Mesenteric fat pad (tissue), 1 donor: ENCODE data around the gene ECEL1. TPM values are rescaled to one million over a fixed set of nuclear protein-coding genes. Genes with fewer than 3 reads are reported as not detected.
A peak's percentile ranks its signal among the peaks of the same experiment; 100 is the strongest.
"Not testable (repeated sequence)": the region's sequence is repeated elsewhere in the genome, so short reads cannot be mapped to it uniquely, and the experiment has no call there.

Source experiments
- DNase-seq: peaks from one replicate; pipeline ENCODE4 v3.0.0-alpha.2; 2020; ENCODE audit warnings: low spot score
- long read RNA-seq: library from polyadenylated mRNA; unstranded; transcript quantifications from one replicate; pipeline ENCODE4 v2.0.0, GENCODE V29; 2020
- total RNA-seq: library from RNA; stranded (reverse); fragmentation: NEBNext Ultra II Directional; extraction: Animal tissue kit (Norgen Biotek cat#: 25700); gene quantifications from one replicate; pipeline ENCODE4 v1.2.1, GENCODE V29; 2021
- donor health status: DM: yes; HTN: yes; CAD: no.

The ECEL1 gene
- 0.35 TPM for total RNA-seq
- long read RNA-seq, result 0 reads

GRCh38 chr2:232487385-232488096 is at the start of gene ECEL1:
Gene ECEL1 (minus strand): TSS chr2:232487834. CDS start chr2:232486653, 1,181 bp downstream.
- no peak for DNase-seq

DNA sequence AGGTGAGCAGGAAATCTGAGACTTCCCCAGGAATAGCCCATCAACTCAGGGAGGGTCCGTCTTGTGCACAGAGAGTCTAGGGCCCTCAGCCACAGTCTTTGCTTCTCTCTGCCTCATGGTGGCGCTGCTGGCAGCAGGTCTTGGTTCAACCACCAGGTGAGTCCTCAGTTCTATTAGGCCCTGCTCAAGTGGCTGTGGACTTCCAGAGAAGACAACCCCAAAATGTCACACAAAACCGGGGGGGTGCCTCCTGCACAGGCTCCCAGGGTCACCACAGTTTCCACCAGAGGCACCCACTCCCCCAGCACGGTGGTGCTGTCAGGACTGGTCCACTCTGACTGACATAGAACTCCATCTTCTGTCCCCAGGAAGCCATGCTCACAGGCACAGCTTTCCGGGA is 49.4 kb upstream of the ECEL1 start:
- peak; percentile 78 for DNase-seq

GRCh38 chr2:232535761-232536530 is 48.3 kb upstream of the ECEL1 start:
- peak; percentile 53 for DNase-seq

- peak; percentile 80 for DNase-seq
Measured at GRCh38 chr2:232534940-232535651, 47.5 kb upstream of the ECEL1 start.

- peak; percentile 73 for DNase-seq
Measured at GRCh38 chr2:232533944-232534710, 46.5 kb upstream of the ECEL1 start.

- not testable (repeated sequence) for DNase-seq
Measured at GRCh38 chr2:232532821-232533220, 45.2 kb upstream of the ECEL1 start.

DNA sequence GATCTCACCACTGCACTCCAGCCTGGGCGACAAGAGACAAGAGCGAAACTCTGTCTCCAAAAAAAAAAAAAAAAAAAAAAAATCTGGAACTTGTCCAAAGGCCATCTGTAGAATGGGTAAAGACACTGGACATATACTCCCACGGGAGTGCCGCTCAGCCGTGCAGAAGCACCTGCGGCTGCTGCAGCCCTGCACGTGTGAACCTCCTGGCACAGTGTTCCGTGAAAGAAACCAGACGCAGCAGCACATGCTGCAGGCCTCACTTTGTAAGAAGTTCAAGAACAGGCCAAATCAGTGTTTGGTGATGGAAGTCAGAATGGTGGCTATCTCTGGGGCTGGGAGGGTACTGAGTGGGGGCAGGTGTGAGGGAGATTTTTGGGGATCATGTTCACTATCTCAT is 44.8 kb upstream of the ECEL1 start:
- peak; percentile 43 for DNase-seq

- DNase-seq, result no peak
Measured at GRCh38 chr2:232530626-232531260, 43.1 kb upstream of the ECEL1 start.

- DNase-seq, result no peak
Measured at GRCh38 chr2:232529806-232530547, 42.3 kb upstream of the ECEL1 start.

DNA sequence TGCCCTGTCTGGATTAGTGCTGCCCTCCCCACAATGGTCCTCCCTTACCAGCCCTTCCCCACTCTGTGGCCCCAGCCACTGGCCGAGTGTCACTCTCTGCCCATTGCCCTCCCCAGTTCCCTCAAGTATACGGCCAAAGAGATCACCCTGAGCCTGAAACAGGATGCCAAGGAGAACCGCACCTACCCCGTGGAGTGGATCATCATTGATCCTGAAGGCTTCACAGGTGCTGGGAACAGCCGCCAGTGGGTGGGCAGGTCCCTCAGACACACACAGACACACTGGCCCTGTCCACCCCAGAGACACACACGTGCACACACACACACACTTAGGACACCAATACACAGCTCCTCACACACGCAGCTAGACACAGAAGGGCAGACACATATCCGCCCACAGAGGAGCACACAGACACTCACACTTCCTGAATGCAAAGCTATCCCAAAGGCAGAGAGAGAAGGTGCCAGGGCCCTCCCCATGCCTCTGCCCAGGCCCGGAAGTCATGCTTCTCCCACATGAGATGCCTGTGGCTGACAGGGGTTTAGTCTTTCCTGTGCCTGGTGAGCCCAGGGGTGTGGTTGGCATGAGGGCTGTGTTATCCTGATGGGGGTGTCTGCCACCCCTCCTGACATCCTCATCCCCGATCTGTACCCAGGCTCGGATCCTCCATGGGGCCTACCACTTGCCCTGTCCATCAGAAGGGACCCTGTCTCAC is 41.3 kb upstream of the ECEL1 start:
- no peak for DNase-seq

- DNase-seq, result no peak
Measured at GRCh38 chr2:232527905-232528470, 40.4 kb upstream of the ECEL1 start.

DNA sequence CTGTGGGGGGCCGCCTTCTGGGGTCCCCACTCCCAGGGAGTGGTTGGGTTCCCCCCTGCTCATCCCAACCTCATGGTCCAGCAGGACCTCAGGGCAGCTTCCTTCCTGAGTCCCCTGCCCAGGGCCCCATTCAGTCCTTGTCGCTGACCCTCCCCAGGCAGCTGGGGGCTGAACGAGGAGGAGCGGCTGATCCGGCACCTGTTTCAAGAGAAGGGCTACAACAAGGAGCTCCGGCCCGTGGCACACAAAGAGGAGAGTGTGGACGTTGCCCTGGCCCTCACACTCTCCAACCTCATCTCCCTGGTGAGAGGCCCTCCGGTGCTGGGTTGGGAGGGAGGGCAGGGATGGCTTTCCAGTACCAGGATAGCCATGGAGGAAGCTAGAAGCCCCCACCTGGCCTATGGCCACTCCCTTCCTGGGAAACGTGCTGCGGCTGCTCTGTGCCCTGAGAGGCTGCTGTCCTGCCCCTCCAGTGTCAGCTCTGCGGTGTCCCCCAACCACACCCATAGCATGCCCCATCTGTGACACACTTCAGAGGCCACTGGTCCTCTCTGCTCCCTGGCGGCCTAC is 38.8 kb upstream of the ECEL1 start:
- no peak for DNase-seq

GRCh38 chr2:232525791-232526371 is 38.2 kb upstream of the ECEL1 start, which contains the start of gene CHRND:
Gene CHRND (plus strand): TSS chr2:232526160. CDS start chr2:232526216, 56 bp downstream.
- no peak for DNase-seq

- no peak for DNase-seq
Measured at GRCh38 chr2:232525199-232525598, 37.6 kb upstream of the ECEL1 start.

DNA sequence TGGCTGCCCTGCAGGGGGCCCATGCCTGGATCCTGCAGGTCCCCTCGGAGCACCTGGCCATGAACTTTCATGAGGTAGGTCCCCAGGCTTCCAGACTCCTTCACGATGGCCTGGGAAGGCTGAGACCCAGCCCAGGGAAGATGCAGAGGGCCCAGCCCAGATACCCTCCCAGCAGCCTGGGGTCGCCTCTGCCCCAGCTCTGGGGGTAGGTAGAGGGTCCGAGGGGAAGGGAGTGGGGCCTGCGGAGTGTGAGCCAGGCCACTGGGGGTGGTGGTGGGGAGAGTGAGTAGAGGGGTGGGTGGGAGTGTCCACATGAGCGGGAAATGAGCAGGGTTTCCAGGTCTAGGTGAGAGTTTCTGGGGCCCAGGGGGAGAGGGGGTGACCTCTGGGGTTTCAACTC is 37.1 kb upstream of the ECEL1 start:
- no peak for DNase-seq

DNA sequence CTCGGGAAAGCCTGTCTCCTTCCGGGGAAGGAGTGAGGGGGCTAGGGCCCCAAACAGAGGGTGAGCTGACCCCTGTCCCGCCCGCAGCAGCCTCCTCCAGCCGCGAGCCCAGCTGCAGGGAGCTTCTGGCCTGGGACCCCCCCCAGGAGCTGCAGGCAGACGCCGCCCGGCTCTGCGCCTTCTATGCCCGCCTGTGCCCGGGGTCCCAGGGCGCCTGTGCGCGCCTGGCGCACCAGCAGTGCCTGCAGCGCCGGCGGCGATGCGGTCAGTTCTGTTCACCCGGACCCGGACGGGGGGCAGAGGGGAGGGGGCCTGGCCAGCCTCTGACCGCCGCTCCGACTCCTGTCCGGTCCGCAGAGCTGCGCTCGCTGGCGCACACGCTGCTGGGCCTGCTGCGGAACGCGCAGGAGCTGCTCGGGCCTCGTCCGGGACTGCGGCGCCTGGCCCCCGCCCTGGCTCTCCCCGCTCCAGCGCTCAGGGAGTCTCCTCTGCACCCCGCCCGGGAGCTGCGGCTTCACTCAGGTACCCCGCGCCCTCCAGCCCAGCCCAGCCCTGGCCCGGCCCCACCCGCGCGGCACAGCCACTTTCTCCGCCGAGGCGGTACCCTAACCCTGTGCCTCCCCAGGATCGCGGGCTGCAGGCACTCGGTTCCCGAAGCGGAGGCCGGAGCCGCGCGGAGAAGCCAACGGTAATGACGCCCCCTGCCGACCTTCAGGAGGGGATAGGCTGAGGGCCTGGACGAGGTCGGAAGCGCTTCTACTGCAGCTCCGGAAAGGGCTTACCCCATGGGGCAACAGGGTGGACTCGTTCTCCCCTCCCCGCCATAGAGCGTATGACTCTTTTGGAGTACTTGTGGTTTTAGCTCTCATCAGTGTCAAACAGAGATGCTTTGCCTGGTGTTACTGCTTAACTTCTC is 36.3 kb upstream of the ECEL1 start:
- no peak for DNase-seq

DNA sequence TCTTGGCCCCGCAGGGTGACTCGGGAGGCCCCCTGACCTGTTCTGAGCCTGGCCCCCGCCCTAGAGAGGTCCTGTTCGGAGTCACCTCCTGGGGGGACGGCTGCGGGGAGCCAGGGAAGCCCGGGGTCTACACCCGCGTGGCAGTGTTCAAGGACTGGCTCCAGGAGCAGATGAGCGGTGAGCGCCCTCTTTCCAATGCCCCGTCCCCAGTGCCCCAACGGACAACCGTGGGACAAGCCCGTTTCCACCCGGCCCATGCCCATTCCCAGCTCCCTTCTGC is 35.7 kb upstream of the ECEL1 start:
- no peak for DNase-seq
